Measurements from ENCODE around the gene PDE2A. TPM values are rescaled to one million over a fixed set of nuclear protein-coding genes. Genes with fewer than 3 reads are reported as not detected.
A peak's percentile ranks its signal among the peaks of the same experiment; 100 is the strongest.

PDE2A gene
- total and polyA plus RNA-seq, 3 donors from 2014 or later: 14.1 to 20.6 (median 15.2) TPM

GRCh38 chr11:72655896-72656464 lies 18.2 kb downstream of the PDE2A start:
- no peaks in the 10 kb centered on the region for H3K27me3 ChIP-seq
- 78 to 79% methylated on average over 3 to 11 of the region's 11 CpGs for WGBS, 2 donors
- TF ChIP-seq, protein P1, sequence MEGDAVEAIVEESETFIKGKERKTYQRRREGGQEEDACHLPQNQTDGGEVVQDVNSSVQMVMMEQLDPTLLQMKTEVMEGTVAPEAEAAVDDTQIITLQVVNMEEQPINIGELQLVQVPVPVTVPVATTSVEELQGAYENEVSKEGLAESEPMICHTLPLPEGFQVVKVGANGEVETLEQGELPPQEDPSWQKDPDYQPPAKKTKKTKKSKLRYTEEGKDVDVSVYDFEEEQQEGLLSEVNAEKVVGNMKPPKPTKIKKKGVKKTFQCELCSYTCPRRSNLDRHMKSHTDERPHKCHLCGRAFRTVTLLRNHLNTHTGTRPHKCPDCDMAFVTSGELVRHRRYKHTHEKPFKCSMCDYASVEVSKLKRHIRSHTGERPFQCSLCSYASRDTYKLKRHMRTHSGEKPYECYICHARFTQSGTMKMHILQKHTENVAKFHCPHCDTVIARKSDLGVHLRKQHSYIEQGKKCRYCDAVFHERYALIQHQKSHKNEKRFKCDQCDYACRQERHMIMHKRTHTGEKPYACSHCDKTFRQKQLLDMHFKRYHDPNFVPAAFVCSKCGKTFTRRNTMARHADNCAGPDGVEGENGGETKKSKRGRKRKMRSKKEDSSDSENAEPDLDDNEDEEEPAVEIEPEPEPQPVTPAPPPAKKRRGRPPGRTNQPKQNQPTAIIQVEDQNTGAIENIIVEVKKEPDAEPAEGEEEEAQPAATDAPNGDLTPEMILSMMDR (IDR thresholded peaks at IDR 0.05): no peak
- TF ChIP-seq POLR2A (IDR thresholded peaks at IDR 0.05): no peak
- intact Hi-C loops (cut with DNase I; ENCODE audit: low total_unique reads): loop anchor here (10.0 kb wide), 1 partner anchor 191 kb away; no protein-coding TSS in a partner anchor
- H3K36me3 ChIP-seq (ENCODE audit: low read depth, missing control alignments): no peaks in the 10 kb centered on the region
- H3K4me3 ChIP-seq: no peak overlapping the region
- no peak overlapping the region for H3K27ac ChIP-seq
- no peaks in the 10 kb centered on the region for H3K9me3 ChIP-seq
- DNase-seq: no peak
- no peaks in the 10 kb centered on the region for H3K4me1 ChIP-seq

- H3K27me3 ChIP-seq: no peaks in the 10 kb centered on the region
- TF ChIP-seq, protein P1 (IDR thresholded peaks at IDR 0.05): no peak
- TF ChIP-seq POLR2A (IDR thresholded peaks at IDR 0.05): no peak
- H3K36me3 ChIP-seq (ENCODE audit: low read depth, missing control alignments): no peaks in the 10 kb centered on the region
- H3K27ac ChIP-seq: no peak overlapping the region
- intact Hi-C loops (cut with DNase I; ENCODE audit: low total_unique reads): loop anchor here (10.0 kb wide), 1 partner anchor 190 kb away; no protein-coding TSS in a partner anchor
- H3K4me1 ChIP-seq: no peaks in the 10 kb centered on the region
- WGBS, 2 donors: 80 to 84% methylated on average over 6 to 8 of the region's 8 CpGs
- H3K9me3 ChIP-seq: no peaks in the 10 kb centered on the region
- H3K4me3 ChIP-seq: no peak overlapping the region
- DNase-seq: no peak
Observed at GRCh38 chr11:72655014-72655413, 19.2 kb downstream of the PDE2A start.

DNA sequence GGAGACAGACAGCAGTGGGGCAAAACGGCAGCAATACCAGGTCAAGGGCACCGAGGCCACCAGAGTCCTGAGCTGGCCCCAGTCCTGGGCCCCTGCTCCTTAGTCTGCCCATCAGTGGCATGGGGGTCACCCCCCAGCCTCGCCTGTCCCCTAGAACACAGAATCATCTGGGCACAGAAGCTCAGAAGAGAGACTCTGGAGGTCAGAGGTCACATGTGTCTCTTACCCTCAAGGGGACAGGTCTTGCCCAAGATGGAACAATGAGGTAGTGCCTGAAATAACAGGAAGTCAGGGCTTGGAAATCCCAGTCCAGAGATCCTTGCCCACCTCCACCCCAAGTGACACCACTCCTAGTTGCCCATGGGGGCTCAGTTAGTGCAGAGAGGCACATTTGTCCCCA lies 20.6 kb downstream of the PDE2A start:
- DNase-seq: no peak
- H3K27ac ChIP-seq: no peak overlapping the region
- H3K4me3 ChIP-seq: no peak overlapping the region
- no peaks in the 10 kb centered on the region for H3K9me3 ChIP-seq
- no peaks in the 10 kb centered on the region for H3K4me1 ChIP-seq
- 68 to 79% methylated on average over 3 of the region's 3 CpGs for WGBS, 2 donors
- no peak for TF ChIP-seq POLR2A (IDR thresholded peaks at IDR 0.05)
- TF ChIP-seq, protein P1 (IDR thresholded peaks at IDR 0.05): no peak
- H3K27me3 ChIP-seq: no peaks in the 10 kb centered on the region
- intact Hi-C loops (cut with DNase I; ENCODE audit: low total_unique reads): loop anchor here (10.0 kb wide), 1 partner anchor 189 kb away; no protein-coding TSS in a partner anchor
- no peaks in the 10 kb centered on the region for H3K36me3 ChIP-seq (ENCODE audit: low read depth, missing control alignments)

- Histone ChIP-seq H3K27ac (no peak overlapping the region), H3K27me3 (no peaks in the 10 kb centered on the region), H3K36me3 (ENCODE audit: low read depth, missing control alignments) (no peaks in the 10 kb centered on the region), H3K4me1 (no peaks in the 10 kb centered on the region), H3K9me3 (no peaks in the 10 kb centered on the region), H3K4me3 (no peak overlapping the region)
- peak; percentile 17 for DNase-seq
- intact Hi-C loops (cut with DNase I; ENCODE audit: low total_unique reads): loop anchor here (10.0 kb wide), 1 partner anchor 188 kb away; no protein-coding TSS in a partner anchor
- WGBS, 2 donors: 54 to 58% methylated on average over 7 to 13 of the region's 13 CpGs
- TF ChIP-seq POLR2A (IDR thresholded peaks at IDR 0.05): no peak
- TF ChIP-seq, protein P1 (IDR thresholded peaks at IDR 0.05): no peak
Observed at GRCh38 chr11:72652873-72653630, 21.2 kb downstream of the PDE2A start.
